Measurements from ENCODE around the gene TTI1. TPM values are rescaled to one million over a fixed set of nuclear protein-coding genes. Genes with fewer than 3 reads are reported as not detected.
"Not testable (repeated sequence)": the region's sequence is repeated elsewhere in the genome, so short reads cannot be mapped to it uniquely, and the experiment has no call there.

Gene TTI1
- total RNA-seq, 1 donor from 2014 or later, result 25.7 TPM

DNA sequence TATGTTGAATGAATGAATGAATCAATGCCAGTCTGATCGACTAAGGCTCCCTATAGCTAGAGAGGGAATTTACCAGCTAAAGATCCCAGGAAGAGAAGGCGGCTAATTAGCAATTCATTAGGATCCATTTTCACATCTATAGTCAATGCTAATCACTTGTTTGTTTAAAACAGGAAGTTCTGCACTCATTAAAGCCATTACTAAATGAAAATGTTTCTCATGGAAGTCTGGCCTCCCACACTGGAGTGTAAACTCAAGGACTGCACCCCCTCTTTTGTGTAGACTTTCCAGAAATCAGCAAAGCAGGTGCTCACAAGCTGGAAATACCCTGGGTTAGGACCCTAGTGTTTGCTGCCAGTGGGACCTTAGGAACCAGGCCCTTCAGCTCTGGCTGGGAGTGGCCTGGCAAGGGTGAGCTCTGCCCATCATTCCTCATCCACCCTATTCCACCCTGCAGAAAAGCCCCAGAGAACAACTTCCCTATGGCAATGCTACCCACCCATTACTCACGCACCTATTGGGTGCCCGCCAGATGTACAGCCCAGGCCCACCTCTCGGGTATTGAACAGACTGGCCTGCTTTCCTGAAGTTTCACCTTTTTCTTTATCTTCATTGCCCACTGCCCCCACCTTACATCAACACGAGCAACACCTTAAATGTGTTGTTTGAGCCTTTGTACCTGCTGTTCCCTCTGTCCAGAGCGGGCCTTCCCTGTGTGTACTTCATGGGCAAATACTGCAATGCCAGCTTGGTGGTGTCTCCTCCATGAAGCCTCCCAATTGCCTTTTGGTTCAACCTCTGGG is 60.8 kb downstream of the TTI1 start:
- no peak for DNase-seq (ENCODE audit: low spot score in 2 of 2)
- FAIRE-seq, result no peak

GRCh38 chr20:37971561-37972127 is 61.6 kb downstream of the TTI1 start:
- DNase-seq (ENCODE audit: low spot score in 2 of 2), result no peak
- no peak for FAIRE-seq

- DNase-seq (ENCODE audit: low spot score in 2 of 2) (no peak), FAIRE-seq (no peak)
Measured at GRCh38 chr20:37970856-37971245, 62.4 kb downstream of the TTI1 start.

GRCh38 chr20:37969949-37970855 is 63.1 kb downstream of the TTI1 start:
- no peak for DNase-seq (ENCODE audit: low spot score in 2 of 2)

GRCh38 chr20:37968841-37969401 is 64.3 kb downstream of the TTI1 start:
- FAIRE-seq, result no peak

More at GRCh38 chr20:37969949-37970855, 63.1 kb downstream of the TTI1 start:
- no peak for FAIRE-seq

DNA sequence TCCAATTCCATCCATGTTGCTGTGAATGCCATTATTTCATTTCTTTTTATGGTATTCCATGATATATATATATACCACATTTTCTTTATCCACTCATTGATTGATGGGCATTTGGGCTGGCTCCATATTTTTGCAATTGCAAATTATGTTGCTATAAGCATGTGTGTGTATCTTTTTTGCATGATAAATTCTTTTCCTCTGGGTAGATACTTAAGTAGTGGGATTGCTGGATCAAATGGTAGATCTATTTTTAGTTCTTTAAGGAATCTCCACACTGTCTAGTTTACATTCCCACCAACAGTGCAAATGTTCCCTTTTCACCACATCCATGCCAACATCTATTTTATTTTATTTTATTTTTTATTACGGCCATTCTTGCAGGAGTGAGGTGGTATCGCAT is 69.8 kb downstream of the TTI1 start:
- DNase-seq (ENCODE audit: low spot score in 2 of 2); FAIRE-seq: not testable (repeated sequence)

More at GRCh38 chr20:37968841-37969401, 64.3 kb downstream of the TTI1 start:
- DNase-seq (ENCODE audit: low spot score in 2 of 2), result no peak

DNA sequence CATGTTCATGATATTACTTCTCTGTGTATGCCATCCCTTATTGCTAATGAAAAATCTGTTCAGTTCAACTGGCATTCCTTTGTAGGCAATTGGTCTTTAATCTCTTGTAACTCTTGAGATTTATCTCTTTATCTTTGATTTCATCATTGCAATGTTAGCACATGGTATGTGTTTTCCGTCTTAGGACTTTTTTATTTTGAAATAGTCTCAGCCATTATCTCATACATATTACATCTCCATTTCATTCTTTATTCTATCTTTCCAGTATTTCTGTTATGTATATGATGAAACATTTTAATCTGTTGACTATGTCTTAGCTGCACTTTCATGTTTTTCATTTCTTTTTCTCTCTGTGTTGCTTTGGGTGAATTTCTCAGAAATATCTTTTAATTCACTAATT is 72.2 kb downstream of the TTI1 start:
- DNase-seq (ENCODE audit: low spot score in 2 of 2), result no peak
- no peak for FAIRE-seq

- DNase-seq (ENCODE audit: low spot score in 2 of 2) (no peak), FAIRE-seq (no peak)
Measured at GRCh38 chr20:37958856-37959520, 74.3 kb downstream of the TTI1 start.

DNA sequence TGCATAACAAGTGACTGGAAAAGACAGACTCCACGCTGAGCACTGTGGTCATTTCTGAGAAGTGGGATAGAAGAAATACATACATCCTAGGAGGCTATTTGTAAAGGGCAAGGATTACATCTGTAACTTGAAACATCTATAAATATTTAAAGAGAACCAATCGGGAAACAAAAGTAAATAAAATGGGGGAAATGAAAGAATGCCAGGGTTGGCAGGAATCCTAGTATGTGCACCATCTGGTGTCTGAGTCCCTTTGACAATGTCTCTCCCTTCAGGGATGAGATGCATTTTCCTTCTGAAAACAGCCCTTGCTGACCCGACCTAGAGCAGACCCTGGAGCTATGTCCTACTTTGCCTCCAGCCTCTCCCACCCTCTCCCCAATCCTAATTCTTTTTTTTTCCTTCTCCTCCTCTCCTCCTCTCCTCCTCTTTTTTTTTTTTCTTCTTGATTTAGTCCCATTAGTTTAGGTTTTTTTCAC is 77.1 kb downstream of the TTI1 start:
- DNase-seq (ENCODE audit: low spot score in 2 of 2) (no peak), FAIRE-seq (no peak)

DNA sequence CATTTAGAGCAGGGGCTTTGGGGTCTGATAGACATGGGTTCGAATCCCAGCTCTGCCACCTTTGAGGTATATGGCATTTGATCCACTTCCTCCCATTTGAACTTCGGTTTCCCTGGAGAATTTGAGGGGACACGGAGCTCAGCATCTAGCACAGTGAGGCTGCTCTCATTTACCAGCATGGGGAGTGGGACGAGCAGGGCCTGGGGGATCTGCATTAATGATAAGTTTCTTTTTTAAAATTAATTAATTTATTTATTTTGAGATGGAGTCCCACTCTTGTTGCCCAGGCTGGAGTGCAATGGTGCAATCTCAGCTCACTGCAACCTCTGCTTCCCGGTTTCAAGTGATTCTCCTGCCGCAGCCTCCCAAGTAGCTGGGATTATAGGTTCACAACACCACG is 77.7 kb downstream of the TTI1 start:
- FAIRE-seq, result no peak

GRCh38 chr20:37954626-37955025 is 78.6 kb downstream of the TTI1 start:
- DNase-seq (ENCODE audit: low spot score in 2 of 2), result no peak
- FAIRE-seq, result no peak

More for the DNA sequence above, 77.7 kb downstream of the TTI1 start:
- no peak for DNase-seq (ENCODE audit: low spot score in 2 of 2)

DNA sequence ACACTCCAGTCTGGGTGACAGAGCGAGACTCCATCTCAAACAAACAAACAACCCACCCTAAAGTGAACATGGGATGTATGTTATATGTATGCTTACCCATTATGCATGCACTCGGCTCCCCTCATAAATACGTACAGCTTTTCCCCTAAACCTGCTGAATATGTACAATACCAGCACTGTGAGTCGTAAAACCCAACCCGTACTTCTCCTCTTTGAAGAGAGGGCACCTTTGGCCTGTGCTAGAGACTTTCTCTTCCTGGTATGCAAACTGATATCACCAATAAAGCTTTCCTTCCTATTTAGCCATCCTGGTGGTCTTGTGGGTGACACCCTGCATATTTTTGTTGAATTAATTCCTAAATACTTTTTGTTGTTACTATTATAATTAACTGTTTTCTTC is 79.1 kb downstream of the TTI1 start:
- FAIRE-seq, result no peak
- no peak for DNase-seq (ENCODE audit: low spot score in 2 of 2)

- no peak for FAIRE-seq
- DNase-seq (ENCODE audit: low spot score in 2 of 2), result no peak
Measured at GRCh38 chr20:37948956-37949355, 84.3 kb downstream of the TTI1 start.

DNA sequence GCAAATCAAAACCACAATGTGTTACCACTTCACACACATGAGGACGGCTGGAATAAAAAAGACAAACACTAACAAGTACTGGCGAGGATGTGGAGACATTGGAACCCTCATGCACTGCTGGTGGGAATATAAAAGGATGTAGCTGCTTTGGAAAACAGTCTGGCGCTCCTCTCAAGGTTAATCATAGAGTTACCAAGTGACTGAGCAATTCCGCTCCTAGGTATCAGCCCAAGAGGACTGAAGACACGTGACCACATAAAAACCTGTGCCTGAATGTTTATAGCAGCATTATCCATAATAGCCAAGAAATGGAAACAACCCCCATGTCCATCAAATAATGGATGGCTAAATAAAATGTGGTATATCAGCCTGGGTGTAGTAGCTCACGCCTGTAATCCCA is 85.3 kb downstream of the TTI1 start:
- FAIRE-seq (no peak), DNase-seq (ENCODE audit: low spot score in 2 of 2) (no peak)

GRCh38 chr20:37946946-37947345 is 86.3 kb downstream of the TTI1 start:
- FAIRE-seq (no peak), DNase-seq (ENCODE audit: low spot score in 2 of 2) (no peak)

DNA sequence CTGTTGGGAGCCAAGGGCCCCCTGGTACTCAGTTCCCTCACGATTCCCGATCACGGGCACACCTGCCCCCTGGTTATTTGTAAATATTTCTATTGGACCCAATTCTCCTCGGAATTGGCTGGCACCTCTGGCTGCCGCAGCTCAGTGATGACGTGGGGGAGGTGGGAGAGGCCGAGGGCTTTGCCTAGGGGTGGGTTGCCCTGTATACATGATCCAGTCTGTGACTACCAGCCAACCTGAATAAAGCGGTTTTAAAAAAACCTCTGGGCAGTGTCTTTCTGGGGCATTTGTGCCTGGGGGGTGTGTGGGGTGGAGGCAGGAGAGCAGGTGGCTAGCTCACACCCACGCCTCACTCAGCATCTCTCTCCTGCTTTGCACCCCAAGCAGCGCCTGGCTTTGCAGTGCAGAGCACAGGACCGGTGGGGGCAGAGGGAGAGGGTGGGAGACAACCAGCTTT is 88.1 kb downstream of the TTI1 start:
- DNase-seq (ENCODE audit: low spot score in 2 of 2) (peak in 1 of 2 donors; percentile 22), FAIRE-seq (no peak)

DNA sequence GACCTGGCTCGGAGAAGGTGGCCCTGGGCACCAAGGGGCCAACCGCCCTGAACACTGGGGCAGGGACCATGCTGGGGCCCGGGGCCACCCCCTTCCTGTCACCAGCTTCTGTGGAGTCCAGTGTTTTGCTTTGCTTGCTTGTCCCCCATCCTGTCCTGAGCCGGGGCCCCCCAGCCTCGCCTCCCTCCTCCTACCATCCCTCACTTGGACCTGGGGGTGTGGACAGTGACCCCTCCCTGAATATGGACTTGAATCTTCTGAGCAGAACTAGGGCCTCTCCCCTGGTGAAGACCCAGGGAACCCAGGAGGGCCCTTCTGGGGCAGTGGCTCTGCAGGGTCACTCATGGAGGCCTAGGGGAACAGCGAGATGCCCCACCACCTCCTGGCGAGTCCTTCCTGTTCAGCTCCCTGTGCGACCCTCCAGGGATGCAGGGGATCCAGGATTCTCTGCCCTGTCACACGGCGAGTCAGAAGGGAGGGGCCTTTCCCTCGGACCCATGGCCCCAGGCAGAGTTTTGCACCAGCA is 88.7 kb downstream of the TTI1 start:
- DNase-seq (ENCODE audit: low spot score in 2 of 2), result peak in 1 of 2 donors; percentile 4

GRCh38 chr20:37943501-37944455 is 89.5 kb downstream of the TTI1 start:
- FAIRE-seq, result no peak
- DNase-seq (ENCODE audit: low spot score in 2 of 2), result no peak

More for the DNA sequence above, 88.7 kb downstream of the TTI1 start:
- no peak for FAIRE-seq

All from frontal cortex (tissue), 4 donors.